Measurements from ENCODE around the gene ABCB8.

- no peak for TF ChIP-seq CTCF (IDR thresholded peaks at IDR 0.05; ENCODE audit: low read depth, low read length, missing input control)
- TF ChIP-seq FOXA2 (IDR thresholded peaks at IDR 0.05), result no peak
- TF ChIP-seq YY1 (IDR thresholded peaks at IDR 0.05), result no peak
- TF ChIP-seq REST (IDR thresholded peaks at IDR 0.05), result no peak
- TF ChIP-seq HNF4A (conservative IDR thresholded peaks at IDR 0.05), result no peak
- TF ChIP-seq TAF1 (conservative IDR thresholded peaks at IDR 0.05), result no peak
- no peak for TF ChIP-seq ZBTB33 (IDR thresholded peaks at IDR 0.05)
- no peak for TF ChIP-seq FOXA1 (IDR thresholded peaks at IDR 0.05)
- no peak for TF ChIP-seq JUND (IDR thresholded peaks at IDR 0.05)
- no peak for TF ChIP-seq MAX (IDR thresholded peaks at IDR 0.05)
- no peak for TF ChIP-seq SP1 (IDR thresholded peaks at IDR 0.05)
- no peak for TF ChIP-seq GABPA (IDR thresholded peaks at IDR 0.05 in 1 of 2, conservative IDR thresholded peaks at IDR 0.05 in 1 of 2)
- TF ChIP-seq RAD21 (IDR thresholded peaks at IDR 0.05), result no peak
These were observed 2.2 kb upstream of the ABCB8 start for GRCh38 chr7:151025924-151026671.

Data from liver (tissue), 3 donors.